HG03108 (cell line): Measurements from ENCODE around the gene GATAD2A.
"Not testable (repeated sequence)": the region's sequence is repeated elsewhere in the genome, so short reads cannot be mapped to it uniquely, and the experiment has no call there.

ENCODE experiments used
- ATAC-seq: cut with Tn5 transposase; IDR thresholded peaks from one replicate; pipeline ENCODE4 v1.9.1; 2021; ENCODE audit warnings: moderate library complexity; ENCODE audit not compliant: unreplicated experiment

Gene GATAD2A

GRCh38 chr19:19446655-19447437 is 41.4 kb downstream of the GATAD2A start:
- no peak for ATAC-seq

GRCh38 chr19:19447536-19448237 is 42.2 kb downstream of the GATAD2A start:
- no peak for ATAC-seq

DNA sequence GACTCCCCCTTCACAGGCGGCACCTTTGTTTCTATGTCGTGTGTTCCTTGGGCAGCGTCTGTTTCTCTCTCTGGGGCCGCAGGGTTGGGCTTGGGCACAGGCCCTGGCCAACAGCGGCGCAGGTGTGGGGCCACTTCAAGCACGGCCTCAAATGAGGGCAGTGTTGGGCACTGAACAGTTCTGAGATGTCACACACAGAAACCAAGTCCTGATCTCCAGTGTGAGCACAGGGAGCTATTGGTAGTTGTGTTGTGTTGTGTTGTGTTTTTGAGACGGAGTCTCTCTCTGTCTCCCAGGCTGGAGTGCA is 42.7 kb downstream of the GATAD2A start:
- ATAC-seq = no peak

DNA sequence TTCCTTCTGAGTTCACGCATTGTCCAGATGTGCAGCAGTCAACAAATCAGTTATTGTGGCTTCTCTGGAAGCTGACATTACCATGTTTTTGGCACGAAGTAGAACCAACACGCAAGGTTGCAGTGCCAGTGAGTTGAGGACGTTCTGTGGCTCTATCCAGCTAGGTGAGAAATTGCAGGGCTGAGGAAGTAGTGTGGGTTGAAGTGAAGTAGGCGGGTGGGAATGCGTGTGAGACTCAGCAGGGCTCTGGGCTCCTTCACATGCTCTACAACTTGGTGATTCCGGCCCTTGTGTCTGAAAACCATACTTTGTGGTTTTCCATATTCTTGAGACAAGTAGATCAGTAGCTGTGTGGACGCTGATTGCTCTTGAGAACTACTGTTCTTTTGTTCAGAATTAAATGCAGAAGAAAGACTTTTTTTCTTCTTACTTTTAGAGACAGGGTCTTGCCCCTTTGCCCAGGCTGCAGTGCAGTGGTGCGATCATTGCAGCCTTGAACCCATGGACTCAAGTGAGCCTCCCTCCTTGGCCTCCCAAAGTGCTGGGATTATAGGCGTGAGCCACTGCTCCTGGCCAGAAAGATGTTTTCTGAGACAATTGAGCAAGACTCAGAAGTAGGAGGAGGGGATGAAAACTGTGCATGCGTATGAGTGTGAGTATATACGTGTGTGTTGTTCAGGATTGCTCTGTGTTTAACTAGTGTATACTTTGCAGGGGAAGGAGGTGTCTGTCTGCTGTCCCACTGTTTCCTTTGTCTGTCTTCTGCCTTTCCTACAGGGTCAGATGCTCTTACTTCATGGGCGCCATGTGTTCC is 46.2 kb downstream of the GATAD2A start:
- no peak for ATAC-seq

GRCh38 chr19:19452243-19453124 is 47.0 kb downstream of the GATAD2A start:
- no peak for ATAC-seq

DNA sequence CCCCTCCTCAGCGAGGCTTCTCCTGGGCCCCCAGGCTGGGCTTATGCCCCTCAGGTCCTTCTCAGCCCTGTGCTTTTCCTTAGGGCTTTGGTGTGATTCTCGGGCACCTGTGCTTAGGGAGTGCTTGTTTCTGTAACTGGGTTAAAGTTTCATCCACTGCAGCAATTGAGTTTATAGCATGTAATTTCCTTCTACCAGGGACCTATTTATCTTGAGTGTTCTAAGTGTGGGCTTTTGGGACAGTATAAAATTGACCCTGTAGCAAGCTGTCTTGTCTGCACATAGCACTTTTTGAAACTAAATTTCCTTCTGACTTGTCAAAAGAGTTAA is 47.6 kb downstream of the GATAD2A start:
- ATAC-seq = no peak

- ATAC-seq = not testable (repeated sequence)
These were observed 49.9 kb downstream of the GATAD2A start for GRCh38 chr19:19455166-19455919.

GRCh38 chr19:19457671-19458070 is 52.2 kb downstream of the GATAD2A start:
- no peak for ATAC-seq

GRCh38 chr19:19458110-19458816 is 52.8 kb downstream of the GATAD2A start:
- no peak for ATAC-seq

- ATAC-seq = no peak
These were observed 53.6 kb downstream of the GATAD2A start for GRCh38 chr19:19459073-19459472.

- no peak for ATAC-seq
These were observed 54.3 kb downstream of the GATAD2A start for GRCh38 chr19:19459707-19460251.

- no peak for ATAC-seq
These were observed 54.8 kb downstream of the GATAD2A start for GRCh38 chr19:19460258-19460731.

DNA sequence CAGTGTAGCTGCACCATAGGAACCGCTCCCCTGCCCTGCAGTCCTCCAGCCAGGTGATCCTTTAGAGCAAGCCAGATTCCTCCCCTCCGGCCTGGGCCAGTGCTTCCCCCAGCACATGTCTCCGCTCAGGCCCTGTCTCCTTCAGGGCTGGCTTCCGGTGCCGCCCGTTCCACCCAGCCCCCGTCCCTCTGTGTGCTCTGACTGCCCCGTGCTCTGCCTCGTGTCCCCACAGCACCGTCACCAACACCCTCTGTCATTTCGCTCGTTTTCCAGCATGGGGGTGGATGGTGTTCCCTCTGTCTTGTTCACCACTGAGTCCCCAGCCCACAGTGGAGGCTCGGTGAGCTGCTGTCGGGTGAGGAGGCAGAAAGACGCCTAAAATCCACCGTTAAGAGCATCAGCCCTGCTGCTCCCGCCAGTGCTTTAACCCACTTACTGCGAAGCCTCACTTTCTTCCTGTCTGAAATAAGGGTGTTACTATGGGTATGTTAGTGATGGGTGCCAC is 55.3 kb downstream of the GATAD2A start:
- ATAC-seq = no peak

DNA sequence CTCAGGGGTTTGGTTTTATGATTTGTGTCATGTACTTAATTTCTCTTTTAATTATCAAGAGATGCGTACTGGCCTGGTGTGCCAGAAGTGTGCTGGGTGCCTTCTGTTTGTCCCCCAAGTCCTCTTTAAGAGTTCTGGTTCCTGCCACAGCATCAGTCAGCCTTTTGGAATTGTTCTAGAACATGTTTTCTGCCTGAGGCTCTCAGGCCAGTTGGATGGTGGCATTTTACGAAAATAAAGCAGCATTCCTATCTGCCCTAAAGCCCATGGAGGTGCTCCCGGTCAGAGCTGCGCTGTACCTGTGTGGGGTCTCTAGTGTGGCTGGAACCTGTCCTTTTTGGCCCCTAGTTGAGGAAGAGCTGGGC is 55.8 kb downstream of the GATAD2A start:
- ATAC-seq = no peak

DNA sequence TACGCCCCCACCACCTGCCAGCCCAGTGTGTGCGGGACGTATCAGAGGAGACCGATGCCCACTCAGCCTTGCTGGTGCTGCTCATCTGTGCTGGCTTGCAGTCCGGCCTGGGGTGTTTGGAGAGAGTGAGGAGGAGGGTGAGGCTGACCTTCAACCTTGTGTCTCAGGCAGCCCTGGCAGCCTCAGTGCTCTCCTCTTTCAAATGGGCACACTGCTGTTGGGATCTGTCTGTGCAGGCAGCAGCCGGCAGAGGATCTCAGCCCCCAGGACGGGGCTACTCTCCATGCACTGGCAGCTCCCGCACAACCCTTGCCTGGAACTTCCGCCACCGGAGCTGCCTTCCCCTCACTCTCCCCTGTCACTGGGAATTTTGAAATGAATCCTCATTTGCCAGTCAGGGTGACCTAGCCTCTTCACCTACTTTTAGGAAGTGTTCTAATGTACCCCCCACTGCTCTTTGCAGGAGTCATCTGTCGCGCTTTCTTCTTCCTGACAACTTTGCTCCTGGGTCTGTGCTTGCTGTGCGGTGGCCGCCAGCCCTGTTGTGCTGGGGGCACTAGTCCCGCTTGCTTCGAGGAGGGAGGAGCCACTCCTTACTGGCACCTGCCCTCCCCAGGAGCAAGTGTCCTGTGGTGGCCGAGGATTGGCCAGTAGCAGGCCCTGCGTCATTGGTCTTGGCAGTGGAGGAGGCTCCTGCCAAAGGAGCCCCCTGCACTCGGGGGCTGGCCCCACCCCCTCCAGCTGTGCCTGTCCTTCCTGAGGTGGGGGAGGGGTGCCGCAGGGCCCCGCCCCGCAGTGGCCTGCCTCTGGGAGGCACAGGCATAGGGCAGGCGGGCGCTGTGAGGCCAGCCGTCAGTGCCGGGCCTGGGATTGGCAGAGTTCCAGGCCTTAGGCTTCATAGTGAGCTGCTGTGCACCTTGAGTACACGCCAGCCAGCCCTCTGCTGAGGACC is 56.5 kb downstream of the GATAD2A start:
- ATAC-seq = no peak

- ATAC-seq = no peak
These were observed 58.1 kb downstream of the GATAD2A start for GRCh38 chr19:19463348-19464117.
